Stimulated activated CD4-positive, alpha-beta T cell treated with anti-CD3 and anti-CD28 coated beads, TNF-alpha, amount 100 ng/mL, for 48 hours (primary cell): ENCODE data around the gene UBR7.
"Not testable (repeated sequence)": the region's sequence is repeated elsewhere in the genome, so short reads cannot be mapped to it uniquely, and the experiment has no call there.

Experiments used
- DNase-seq, 3 donors: peaks; one replicate each; pipeline ENCODE4 v3.0.0-alpha.2; 2020; ENCODE audit warnings: low read depth in 3 of 3

Gene UBR7

GRCh38 chr14:93186956-93187355, 20.1 kb upstream of the UBR7 start:
- DNase-seq: no peak

GRCh38 chr14:93195316-93195999, 11.6 kb upstream of the UBR7 start:
- DNase-seq: no peak

- no peak for DNase-seq
These were observed 8.0 kb upstream of the UBR7 start for GRCh38 chr14:93199031-93199430.

GRCh38 chr14:93200553-93200952, 6.5 kb upstream of the UBR7 start:
- DNase-seq: no peak

GRCh38 chr14:93201155-93201704, 5.8 kb upstream of the UBR7 start:
- DNase-seq: no peak

GRCh38 chr14:93207468-93208308, 632 bp downstream of the UBR7 start:
- no peak for DNase-seq

- DNase-seq: no peak
These were observed 5.4 kb downstream of the UBR7 start for GRCh38 chr14:93212432-93212831.

GRCh38 chr14:93214598-93214997, 7.5 kb downstream of the UBR7 start:
- no peak for DNase-seq

GRCh38 chr14:93219103-93219726, 12.2 kb downstream of the UBR7 start:
- DNase-seq: no peak

- no peak for DNase-seq
These were observed 13.5 kb downstream of the UBR7 start for GRCh38 chr14:93220509-93220908.

GRCh38 chr14:93223565-93223964, 16.5 kb downstream of the UBR7 start:
- DNase-seq: no peak

- no peak for DNase-seq
These were observed 21.5 kb downstream of the UBR7 start for GRCh38 chr14:93228550-93228949.

- no peak for DNase-seq
These were observed 23.5 kb downstream of the UBR7 start for GRCh38 chr14:93230539-93230938.

GRCh38 chr14:93231129-93231979, 24.3 kb downstream of the UBR7 start:
- DNase-seq: no peak

- DNase-seq: no peak
These were observed 25.1 kb downstream of the UBR7 start for GRCh38 chr14:93232159-93232558.

GRCh38 chr14:93233078-93233477, 26.0 kb downstream of the UBR7 start:
- DNase-seq: not testable (repeated sequence)

GRCh38 chr14:93234798-93235197, 27.7 kb downstream of the UBR7 start:
- no peak for DNase-seq

- no peak for DNase-seq
These were observed 33.0 kb downstream of the UBR7 start for GRCh38 chr14:93239869-93240677.

GRCh38 chr14:93240678-93241000, 33.6 kb downstream of the UBR7 start:
- no peak for DNase-seq

GRCh38 chr14:93245764-93246420, 38.8 kb downstream of the UBR7 start:
- DNase-seq: no peak
